Measurements from ENCODE around the gene HRH1.

HRH1 gene

GRCh38 chr3:11195201-11195600 is 40.9 kb downstream of the HRH1 start:
- no peak overlapping the region for H3K4me3 ChIP-seq (ENCODE audit: control insufficient read depth, low read depth, low read length)
- no peak for DNase-seq (ENCODE audit: low read depth)
- TF ChIP-seq, protein P1, sequence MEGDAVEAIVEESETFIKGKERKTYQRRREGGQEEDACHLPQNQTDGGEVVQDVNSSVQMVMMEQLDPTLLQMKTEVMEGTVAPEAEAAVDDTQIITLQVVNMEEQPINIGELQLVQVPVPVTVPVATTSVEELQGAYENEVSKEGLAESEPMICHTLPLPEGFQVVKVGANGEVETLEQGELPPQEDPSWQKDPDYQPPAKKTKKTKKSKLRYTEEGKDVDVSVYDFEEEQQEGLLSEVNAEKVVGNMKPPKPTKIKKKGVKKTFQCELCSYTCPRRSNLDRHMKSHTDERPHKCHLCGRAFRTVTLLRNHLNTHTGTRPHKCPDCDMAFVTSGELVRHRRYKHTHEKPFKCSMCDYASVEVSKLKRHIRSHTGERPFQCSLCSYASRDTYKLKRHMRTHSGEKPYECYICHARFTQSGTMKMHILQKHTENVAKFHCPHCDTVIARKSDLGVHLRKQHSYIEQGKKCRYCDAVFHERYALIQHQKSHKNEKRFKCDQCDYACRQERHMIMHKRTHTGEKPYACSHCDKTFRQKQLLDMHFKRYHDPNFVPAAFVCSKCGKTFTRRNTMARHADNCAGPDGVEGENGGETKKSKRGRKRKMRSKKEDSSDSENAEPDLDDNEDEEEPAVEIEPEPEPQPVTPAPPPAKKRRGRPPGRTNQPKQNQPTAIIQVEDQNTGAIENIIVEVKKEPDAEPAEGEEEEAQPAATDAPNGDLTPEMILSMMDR (conservative IDR thresholded peaks at IDR 0.05; ENCODE audit: control insufficient read depth, insufficient read depth, low read depth, low read length): no peak

GRCh38 chr3:11195721-11196332 is 41.5 kb downstream of the HRH1 start:
- H3K4me3 ChIP-seq (ENCODE audit: control insufficient read depth, low read depth, low read length): no peak overlapping the region
- TF ChIP-seq, protein P1 (conservative IDR thresholded peaks at IDR 0.05; ENCODE audit: control insufficient read depth, insufficient read depth, low read depth, low read length): no peak
- peak; percentile 58 for DNase-seq (ENCODE audit: low read depth)

DNA sequence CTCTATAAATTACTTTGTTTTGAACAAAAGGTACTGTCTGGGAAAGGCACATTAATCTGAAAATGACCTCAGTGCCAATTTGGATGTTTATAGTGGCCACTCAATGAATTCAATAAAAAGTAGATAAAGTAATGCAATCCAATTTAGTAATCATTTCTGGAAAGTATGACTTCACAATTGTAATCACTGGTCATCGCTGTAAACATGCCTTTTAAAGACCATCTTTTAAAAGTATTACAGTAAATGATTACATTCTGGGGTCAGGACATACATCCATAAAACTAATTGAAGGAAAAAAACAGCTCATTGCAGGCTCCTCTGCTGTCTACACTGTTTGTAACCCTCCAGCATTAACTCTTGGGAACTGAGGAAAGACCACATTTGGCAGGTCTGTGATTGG is 43.2 kb downstream of the HRH1 start:
- TF ChIP-seq, protein P1 (conservative IDR thresholded peaks at IDR 0.05; ENCODE audit: control insufficient read depth, insufficient read depth, low read depth, low read length): no peak
- H3K4me3 ChIP-seq (ENCODE audit: control insufficient read depth, low read depth, low read length): no peak overlapping the region
- no peak for DNase-seq (ENCODE audit: low read depth)

DNA sequence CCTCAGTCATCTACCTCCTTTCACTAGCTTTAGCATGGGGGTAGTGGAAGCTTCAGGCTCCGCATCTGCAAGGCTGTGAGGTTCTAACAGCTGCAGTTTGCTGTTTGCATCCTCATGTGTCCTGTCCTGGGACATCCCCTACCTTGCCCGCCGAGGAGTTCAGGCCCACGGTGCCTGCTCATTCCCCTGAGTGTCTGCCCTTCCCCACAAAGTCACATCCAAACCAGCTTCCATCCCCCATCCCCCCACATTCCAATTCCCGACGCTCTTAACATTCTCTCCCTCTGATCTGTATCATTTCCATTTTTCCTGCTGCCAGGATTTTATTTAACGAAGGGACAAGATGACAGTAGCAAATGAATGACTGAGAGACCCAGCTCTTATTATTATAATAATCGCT is 43.8 kb downstream of the HRH1 start:
- TF ChIP-seq, protein P1 (conservative IDR thresholded peaks at IDR 0.05; ENCODE audit: control insufficient read depth, insufficient read depth, low read depth, low read length): no peak
- no peak for DNase-seq (ENCODE audit: low read depth)
- H3K4me3 ChIP-seq (ENCODE audit: control insufficient read depth, low read depth, low read length): no peak overlapping the region

DNA sequence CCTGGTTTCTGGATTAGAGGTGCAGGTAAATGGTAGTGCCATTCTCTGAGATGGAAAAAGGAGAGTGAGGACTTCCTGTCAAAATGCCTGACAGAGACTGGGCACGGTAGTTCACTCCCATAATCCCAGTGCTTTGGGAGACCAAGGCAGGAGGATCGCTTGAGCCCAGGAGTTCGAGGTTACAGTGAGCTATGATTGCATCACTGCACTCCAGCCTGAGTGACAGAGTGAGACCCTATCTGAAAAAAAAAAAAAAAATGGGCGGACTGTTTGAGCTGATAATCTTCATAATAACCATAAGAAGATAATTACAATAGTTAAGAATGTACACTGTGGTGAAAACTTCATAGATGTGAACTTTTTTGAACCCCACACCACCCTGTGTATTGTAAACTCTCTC is 44.2 kb downstream of the HRH1 start:
- TF ChIP-seq, protein P1 (conservative IDR thresholded peaks at IDR 0.05; ENCODE audit: control insufficient read depth, insufficient read depth, low read depth, low read length): no peak
- no peak overlapping the region for H3K4me3 ChIP-seq (ENCODE audit: control insufficient read depth, low read depth, low read length)
- no peak for DNase-seq (ENCODE audit: low read depth)

- DNase-seq (ENCODE audit: low read depth): peak; percentile 53
- TF ChIP-seq, protein P1 (conservative IDR thresholded peaks at IDR 0.05; ENCODE audit: control insufficient read depth, insufficient read depth, low read depth, low read length): no peak
- H3K4me3 ChIP-seq (ENCODE audit: control insufficient read depth, low read depth, low read length): no peak overlapping the region
These were observed 45.9 kb downstream of the HRH1 start for GRCh38 chr3:11199902-11200845.
